Astrocyte of the cerebellum (primary cell): ENCODE results near the gene SEMA3B.
"Not testable (repeated sequence)": the region's sequence is repeated elsewhere in the genome, so short reads cannot be mapped to it uniquely, and the experiment has no call there.

ENCODE experiments used
- DNase-seq: peaks from one replicate; pipeline ENCODE4 v3.0.0-alpha.2; 2011; ENCODE audit warnings: low read depth
- H3K4me3 ChIP-seq: 2 replicates; pipeline ENCODE4 v1.5.1; 2011; ENCODE audit warnings: mild to moderate bottlenecking, low read depth, low read length, moderate library complexity
- CTCF ChIP-seq: IDR thresholded peaks from 2 replicates; pipeline ENCODE4 v1.5.1; 2012; ENCODE audit warnings: low read length, low read depth, moderate library complexity, mild to moderate bottlenecking; ENCODE audit errors: missing control alignments
- in situ Hi-C: cut with HindIII; loops from 2 replicates; pipeline ENCODE4 v1.10.0; 2017; ENCODE audit warnings: low sequenced_read_pairs

Gene SEMA3B

GRCh38 chr3:50224639-50225038, 44.3 kb upstream of the SEMA3B start:
- no peak for DNase-seq
- in situ Hi-C loops: no loop called here
- H3K4me3 ChIP-seq: no peak overlapping the region
- no peak for TF ChIP-seq CTCF

- TF ChIP-seq CTCF: no peak
- peak overlapping the region; percentile 66 for H3K4me3 ChIP-seq
- DNase-seq: no peak
- in situ Hi-C loops: no loop called here
Measured at GRCh38 chr3:50226888-50227389, 42.0 kb upstream of the SEMA3B start.

- peak overlapping the region; percentile 66 for H3K4me3 ChIP-seq
- TF ChIP-seq CTCF: peak; percentile 66
- DNase-seq: peak; percentile 45
- in situ Hi-C loops: no loop called here
Measured at GRCh38 chr3:50227390-50228183, 41.4 kb upstream of the SEMA3B start.

GRCh38 chr3:50228184-50228763, 40.7 kb upstream of the SEMA3B start:
- not testable (repeated sequence) for DNase-seq

GRCh38 chr3:50229490-50229889, 39.5 kb upstream of the SEMA3B start:
- TF ChIP-seq CTCF: no peak
- no peak for DNase-seq
- H3K4me3 ChIP-seq: no peak overlapping the region
- in situ Hi-C loops: no loop called here

More at GRCh38 chr3:50228184-50228763, 40.7 kb upstream of the SEMA3B start:
- in situ Hi-C loops: not testable (repeated sequence)
- peak overlapping the region; percentile 66 for H3K4me3 ChIP-seq

GRCh38 chr3:50230104-50230793, 38.7 kb upstream of the SEMA3B start:
- no peak overlapping the region for H3K4me3 ChIP-seq
- TF ChIP-seq CTCF: no peak
- DNase-seq: no peak

GRCh38 chr3:50230794-50231125, 38.2 kb upstream of the SEMA3B start:
- TF ChIP-seq CTCF: no peak
- no peak overlapping the region for H3K4me3 ChIP-seq
- in situ Hi-C loops: no loop called here
- DNase-seq: no peak

More at GRCh38 chr3:50230104-50230793, 38.7 kb upstream of the SEMA3B start:
- in situ Hi-C loops: no loop called here
